RWPE2 (cell line): ENCODE results near the gene PRC1.
"Not testable (repeated sequence)": the region's sequence is repeated elsewhere in the genome, so short reads cannot be mapped to it uniquely, and the experiment has no call there.

Source experiments
- ATAC-seq: fragments of 200-7000 bp; cut with Tn5 transposase; 3 replicates; pipeline ENCODE4 v1.9.1; 2021; ENCODE audit warnings: low read depth
- DNase-seq: peaks from one replicate; pipeline ENCODE4 v3.0.0-alpha.2; 2020; ENCODE audit warnings: low spot score
- H3K27ac ChIP-seq: fragments of 450-650 bp; 2 replicates; pipeline ENCODE4 v1.5.1; 2017; ENCODE audit warnings: mild to moderate bottlenecking; ENCODE audit not compliant: poor library complexity, severe bottlenecking
- H3K27me3 ChIP-seq: fragments of 250-450 bp; sonication (Bioruptor Pico); 2 replicates; pipeline ENCODE4 v1.5.1; 2021; ENCODE audit warnings: mild to moderate bottlenecking, moderate library complexity; ENCODE audit not compliant: insufficient read depth, poor library complexity, severe bottlenecking
- H3K36me3 ChIP-seq: fragments of 250-450 bp; sonication (Bioruptor Pico); 2 replicates; pipeline ENCODE4 v1.5.1; 2020; ENCODE audit warnings: low read depth, mild to moderate bottlenecking, moderate library complexity
- H3K4me1 ChIP-seq: fragments of 250-450 bp; sonication (Bioruptor Pico); 2 replicates; pipeline ENCODE4 v1.5.1; 2021; ENCODE audit warnings: mild to moderate bottlenecking, moderate library complexity; ENCODE audit not compliant: insufficient read depth, poor library complexity, severe bottlenecking
- H3K4me3 ChIP-seq: fragments of 250-450 bp; sonication (Bioruptor Pico); 2 replicates; pipeline ENCODE4 v1.5.1; 2021; ENCODE audit warnings: mild to moderate bottlenecking, moderate library complexity; ENCODE audit not compliant: severe bottlenecking
- H3K9me3 ChIP-seq: fragments of 250-450 bp; sonication (Bioruptor Pico); 2 replicates; pipeline ENCODE4 v1.5.1; 2021; ENCODE audit warnings: mild to moderate bottlenecking, moderate library complexity; ENCODE audit not compliant: severe bottlenecking
- TF ChIP-seq, protein P1 (sequence below): fragments of 450-650 bp; IDR thresholded peaks from one replicate; pipeline ENCODE4 v1.5.1; 2017; ENCODE audit warnings: mild to moderate bottlenecking, moderate library complexity; ENCODE audit not compliant: poor library complexity, severe bottlenecking

Gene PRC1

DNA sequence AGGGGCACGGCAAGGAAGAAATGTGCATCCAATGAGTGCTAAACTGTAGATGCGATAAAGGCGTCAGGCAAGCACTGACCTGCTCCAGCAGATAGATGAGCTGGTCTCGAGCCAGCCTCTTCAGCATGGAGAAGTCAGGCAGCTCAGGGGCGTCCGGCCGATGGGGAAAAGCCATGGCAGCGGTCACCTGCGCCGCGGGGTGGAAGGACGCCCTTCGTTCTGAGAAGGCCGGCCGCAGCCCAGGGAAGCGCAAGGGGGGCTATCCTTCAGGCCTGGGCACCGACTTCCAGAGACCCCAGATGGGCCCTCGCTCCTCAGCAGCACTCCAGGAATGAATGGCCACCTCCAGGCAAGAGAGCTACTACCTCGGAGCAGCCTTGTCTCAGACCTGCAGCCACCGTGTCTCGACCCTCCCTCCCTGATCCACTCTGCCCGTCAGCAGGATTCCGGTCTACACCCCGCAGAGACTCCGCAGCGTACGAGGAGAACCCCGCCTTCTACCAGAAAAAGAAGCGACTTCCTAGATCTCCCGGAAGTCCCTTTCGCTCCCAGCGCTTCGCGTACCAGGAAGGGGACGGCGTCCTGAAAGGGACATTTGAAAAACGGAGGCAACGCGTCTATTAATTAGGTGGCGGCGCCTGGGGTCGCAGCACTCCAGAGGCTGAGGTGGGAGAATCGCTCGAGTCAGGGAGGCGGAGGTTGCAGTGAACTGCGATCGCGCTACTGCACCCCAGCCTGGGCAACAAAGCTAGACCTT is 27.9 kb upstream of the PRC1 start, which contains the start of gene VPS33B:
TSS of gene VPS33B (minus strand) at position 520 of the 757 bp plus-strand sequence. CDS start at position 175, 345 bp downstream.
- Histone ChIP-seq H3K4me1 (peaks cover 9% of the 10 kb centered on the region), H3K4me3 (peak within 1 kb of the TSS; percentile 92), H3K27ac (peak within 1 kb of the TSS; percentile 69), H3K27me3 (no peaks in the 10 kb centered on the region), H3K36me3 (peaks cover 19% of the 10 kb centered on the region), H3K9me3 (no peaks in the 10 kb centered on the region)
- ATAC-seq: peak; percentile 87
- DNase-seq: peak; percentile 86
- TF ChIP-seq, protein P1, sequence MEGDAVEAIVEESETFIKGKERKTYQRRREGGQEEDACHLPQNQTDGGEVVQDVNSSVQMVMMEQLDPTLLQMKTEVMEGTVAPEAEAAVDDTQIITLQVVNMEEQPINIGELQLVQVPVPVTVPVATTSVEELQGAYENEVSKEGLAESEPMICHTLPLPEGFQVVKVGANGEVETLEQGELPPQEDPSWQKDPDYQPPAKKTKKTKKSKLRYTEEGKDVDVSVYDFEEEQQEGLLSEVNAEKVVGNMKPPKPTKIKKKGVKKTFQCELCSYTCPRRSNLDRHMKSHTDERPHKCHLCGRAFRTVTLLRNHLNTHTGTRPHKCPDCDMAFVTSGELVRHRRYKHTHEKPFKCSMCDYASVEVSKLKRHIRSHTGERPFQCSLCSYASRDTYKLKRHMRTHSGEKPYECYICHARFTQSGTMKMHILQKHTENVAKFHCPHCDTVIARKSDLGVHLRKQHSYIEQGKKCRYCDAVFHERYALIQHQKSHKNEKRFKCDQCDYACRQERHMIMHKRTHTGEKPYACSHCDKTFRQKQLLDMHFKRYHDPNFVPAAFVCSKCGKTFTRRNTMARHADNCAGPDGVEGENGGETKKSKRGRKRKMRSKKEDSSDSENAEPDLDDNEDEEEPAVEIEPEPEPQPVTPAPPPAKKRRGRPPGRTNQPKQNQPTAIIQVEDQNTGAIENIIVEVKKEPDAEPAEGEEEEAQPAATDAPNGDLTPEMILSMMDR: no peak

DNA sequence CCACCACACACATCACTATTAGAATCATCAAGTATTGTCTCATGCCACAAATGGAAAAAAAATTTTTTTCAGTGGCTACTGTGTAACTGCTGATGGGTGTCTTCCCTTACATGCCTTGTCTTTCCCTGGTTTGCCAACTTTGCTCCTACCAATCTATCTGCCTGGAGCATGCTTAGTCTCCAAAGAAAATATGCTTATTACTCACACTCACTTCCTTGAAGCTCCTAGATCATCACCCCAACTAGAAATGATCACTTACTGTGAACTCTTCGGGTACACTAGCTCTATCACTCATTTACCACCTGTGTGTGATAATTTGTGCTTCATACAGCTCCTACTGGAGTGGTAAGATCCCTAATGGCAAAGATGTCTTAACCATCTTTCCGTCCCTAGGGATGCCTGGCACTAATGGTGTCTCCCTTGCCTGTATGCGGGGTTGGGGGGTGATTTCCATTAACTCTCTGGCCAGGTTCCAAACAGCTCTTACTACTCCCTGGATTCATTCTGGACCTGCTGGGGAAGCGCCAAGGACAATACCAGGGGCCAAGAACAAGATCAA is 27.3 kb upstream of the PRC1 start:
- Histone ChIP-seq H3K4me3 (peak overlapping the region; percentile 92), H3K9me3 (no peaks in the 10 kb centered on the region), H3K27ac (peak overlapping the region; percentile 69), H3K27me3 (no peaks in the 10 kb centered on the region), H3K36me3 (peaks cover 24% of the 10 kb centered on the region), H3K4me1 (peaks cover 9% of the 10 kb centered on the region)
- ATAC-seq (peak; percentile 52), DNase-seq (no peak)
- TF ChIP-seq, protein P1: no peak

DNA sequence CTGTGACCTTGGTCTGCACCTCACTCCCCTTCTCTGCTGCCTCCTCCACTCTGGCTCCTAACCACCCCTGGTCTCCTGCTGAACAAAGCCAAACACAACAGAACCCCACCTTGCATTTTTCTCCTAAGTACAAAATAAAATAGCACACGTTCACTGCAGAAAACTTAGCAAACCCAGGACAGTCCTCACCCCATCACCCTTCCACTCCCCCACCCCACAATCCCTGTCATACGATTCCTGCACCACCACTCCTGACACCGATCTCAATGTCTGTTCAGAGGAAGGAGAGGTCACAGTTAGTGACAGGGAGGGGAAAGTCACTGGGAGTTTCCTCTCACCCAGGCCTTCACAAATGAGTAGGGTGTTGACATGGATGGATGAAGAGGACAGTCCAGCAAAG is 23.8 kb upstream of the PRC1 start:
- H3K4me1 ChIP-seq: peaks cover 9% of the 10 kb centered on the region
- H3K27ac ChIP-seq: no peak overlapping the region
- no peak overlapping the region for H3K4me3 ChIP-seq
- no peak for ATAC-seq
- TF ChIP-seq, protein P1: no peak
- no peak for DNase-seq
- H3K36me3 ChIP-seq: peaks cover 48% of the 10 kb centered on the region
- no peaks in the 10 kb centered on the region for H3K27me3 ChIP-seq
- no peaks in the 10 kb centered on the region for H3K9me3 ChIP-seq

DNA sequence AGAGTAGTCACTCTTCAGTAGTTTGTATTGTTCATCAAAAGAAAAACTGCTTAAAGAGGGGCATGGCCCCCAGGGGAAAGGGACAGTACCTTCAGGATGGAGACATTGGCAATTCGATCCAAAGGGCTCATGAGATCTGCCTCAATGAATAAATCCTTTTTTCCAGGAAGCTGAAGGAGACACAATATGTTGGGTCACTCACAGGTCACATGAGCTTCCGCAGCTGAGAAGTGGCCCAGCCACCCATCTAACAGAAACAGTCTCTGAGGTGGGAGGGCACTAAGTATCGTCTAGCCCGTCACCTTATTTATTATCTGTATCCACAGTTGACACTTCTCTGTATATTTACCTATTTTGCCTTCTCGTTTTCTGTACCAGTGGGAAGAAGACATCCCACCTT is 23.4 kb upstream of the PRC1 start:
- H3K36me3 ChIP-seq: peaks cover 53% of the 10 kb centered on the region
- H3K9me3 ChIP-seq: no peaks in the 10 kb centered on the region
- H3K4me1 ChIP-seq: peaks cover 7% of the 10 kb centered on the region
- H3K4me3 ChIP-seq: no peak overlapping the region
- no peak for DNase-seq
- TF ChIP-seq, protein P1: no peak
- no peaks in the 10 kb centered on the region for H3K27me3 ChIP-seq
- no peak for ATAC-seq
- no peak overlapping the region for H3K27ac ChIP-seq

DNA sequence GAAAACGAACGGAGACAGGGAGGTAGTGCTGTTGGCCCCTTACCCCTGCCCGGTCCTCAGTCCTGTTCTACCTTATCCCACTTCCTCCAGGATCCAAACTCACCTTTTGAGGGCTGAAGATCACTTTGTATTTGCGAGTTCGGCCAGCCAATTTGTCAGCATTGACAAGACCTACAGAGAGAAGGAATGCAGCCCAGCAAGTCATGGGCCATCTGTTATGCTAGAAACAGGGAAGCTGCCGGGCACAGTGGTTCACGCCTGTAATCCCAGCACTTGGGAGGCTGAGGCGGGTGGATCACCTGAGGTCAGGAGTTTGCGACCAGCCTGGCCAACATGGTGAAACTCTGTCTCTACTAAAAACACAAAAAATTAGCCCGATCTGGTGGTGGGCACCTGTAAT is 19.4 kb upstream of the PRC1 start:
- H3K36me3 ChIP-seq: peaks cover 61% of the 10 kb centered on the region
- H3K27me3 ChIP-seq, ATAC-seq, H3K27ac ChIP-seq, H3K9me3 ChIP-seq, H3K4me3 ChIP-seq, H3K4me1 ChIP-seq, DNase-seq: not testable (repeated sequence)
